GM04503 (cell line): ENCODE data around the gene HSPA8.
A peak's percentile ranks its signal among the peaks of the same experiment; 100 is the strongest.
"Not testable (repeated sequence)": the region's sequence is repeated elsewhere in the genome, so short reads cannot be mapped to it uniquely, and the experiment has no call there.

Experiments used
- DNase-seq: peaks from one replicate; pipeline ENCODE4 v3.0.0-alpha.2; 2012; ENCODE audit warnings: low read depth

The HSPA8 gene

GRCh38 chr11:123072332-123072761 is 10.4 kb upstream of the HSPA8 start:
- no peak for DNase-seq

- no peak for DNase-seq
Observed at GRCh38 chr11:123069908-123070821, 8.2 kb upstream of the HSPA8 start.

GRCh38 chr11:123065621-123066020 is 3.7 kb upstream of the HSPA8 start:
- DNase-seq = no peak

DNA sequence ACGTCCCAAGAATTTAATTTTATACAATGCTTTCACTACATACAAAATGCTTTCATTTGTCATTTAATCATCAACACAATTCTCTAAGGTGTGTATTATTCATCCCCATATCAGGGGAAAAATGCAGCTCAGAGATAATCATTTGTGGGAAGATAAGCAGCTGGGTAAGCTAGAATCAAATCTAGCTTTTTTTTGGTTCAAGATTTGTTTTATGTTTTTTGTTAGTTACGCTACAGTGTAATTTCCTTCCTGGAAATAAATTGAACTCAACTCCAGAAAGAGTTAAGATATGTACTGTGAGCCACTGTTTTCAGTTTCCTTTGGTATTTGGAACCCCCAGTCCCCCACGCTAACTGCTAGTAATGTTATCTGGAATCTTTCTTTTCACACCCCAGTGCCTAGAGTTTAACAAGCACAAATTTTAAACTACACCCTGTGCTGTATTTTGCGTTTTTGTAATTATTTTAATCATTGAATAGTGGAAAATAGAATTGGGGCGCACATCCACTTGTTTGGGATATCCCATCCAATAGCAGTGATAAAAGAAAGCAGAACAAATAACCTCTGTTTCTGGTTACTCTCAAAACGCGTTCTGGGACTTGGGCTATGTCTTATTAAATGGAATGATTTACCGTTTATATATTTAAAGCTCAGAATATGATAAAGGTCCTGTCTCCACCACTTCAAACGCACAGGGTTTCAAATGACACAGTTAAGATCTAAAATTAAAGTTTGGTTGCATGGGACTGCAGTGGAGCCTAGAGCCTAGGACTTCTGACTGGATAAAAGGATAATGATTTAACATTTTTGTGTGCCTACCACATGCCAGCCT is 2.1 kb upstream of the HSPA8 start:
- no peak for DNase-seq

- peak; percentile 27 for DNase-seq
Observed at GRCh38 chr11:123062892-123063825, 1.2 kb upstream of the HSPA8 start.

DNA sequence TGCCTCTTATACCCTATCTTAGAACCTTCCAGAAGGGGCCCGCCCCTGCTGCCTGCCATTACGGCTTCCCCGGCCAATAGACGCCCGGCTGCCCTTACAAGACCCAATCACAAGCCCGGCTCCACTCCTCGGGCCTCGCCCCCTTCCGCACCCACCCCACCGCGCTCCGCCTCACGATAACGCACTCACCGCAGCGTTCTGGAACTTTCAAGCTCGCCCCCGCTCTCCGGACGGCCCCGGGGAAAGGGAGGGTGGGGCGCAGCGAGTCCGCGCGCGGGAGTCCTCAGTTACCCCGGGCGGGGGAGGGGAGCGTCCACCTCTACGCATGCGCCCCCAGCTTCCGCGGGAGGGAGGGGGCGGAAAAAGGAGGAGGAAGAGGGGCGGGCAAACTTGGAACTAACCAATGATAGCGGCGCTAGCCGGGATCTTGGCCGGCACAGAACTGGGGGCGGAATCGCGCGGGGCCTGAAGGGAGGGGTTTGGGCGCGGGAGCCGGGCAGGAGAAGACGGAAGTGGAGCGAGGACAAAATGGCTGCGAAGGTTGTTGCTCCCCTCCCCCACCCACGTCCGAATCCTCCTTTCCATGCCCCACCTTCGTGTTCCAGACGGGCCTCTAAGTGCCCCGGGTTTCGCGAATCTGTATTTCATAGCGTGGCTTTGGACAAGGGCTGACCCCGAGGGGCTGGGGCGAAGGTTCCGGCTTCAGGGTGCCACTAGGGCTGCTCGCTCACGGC is 389 bp upstream of the HSPA8 start:
- DNase-seq = peak; percentile 96

- no peak for DNase-seq
Observed at GRCh38 chr11:123060277-123061000, 1.5 kb downstream of the HSPA8 start.

- DNase-seq = not testable (repeated sequence)
Observed at GRCh38 chr11:123059041-123059920, 2.7 kb downstream of the HSPA8 start.

DNA sequence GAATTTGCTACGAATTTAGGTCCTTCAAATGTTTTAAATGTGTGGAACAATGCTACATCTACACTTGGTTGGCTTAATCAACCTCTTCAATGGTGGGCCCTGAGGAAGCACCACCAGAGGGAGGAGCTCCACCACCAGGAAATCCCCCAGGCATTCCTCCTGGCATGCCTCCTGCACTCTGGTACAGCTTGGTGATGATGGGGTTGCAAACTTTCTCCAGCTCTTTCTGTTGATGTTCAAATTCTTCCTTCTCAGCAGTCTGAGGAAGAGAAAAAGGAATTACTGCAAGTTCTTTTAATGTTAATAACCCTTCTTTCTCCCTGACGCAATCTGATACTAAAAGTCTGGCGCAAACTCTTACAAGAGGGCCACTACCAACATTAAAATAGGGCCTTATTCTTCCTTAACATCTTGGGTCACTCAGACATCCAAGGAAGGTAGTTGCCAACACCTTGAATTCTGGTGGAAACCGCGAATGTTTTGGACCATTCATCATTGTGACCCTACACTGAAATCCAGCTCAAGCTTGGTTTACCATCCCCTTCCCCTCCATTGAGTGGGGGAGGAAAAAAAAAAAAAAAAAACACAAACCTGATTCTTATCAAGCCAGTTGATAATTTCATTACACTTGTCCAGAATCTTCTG is 4.2 kb downstream of the HSPA8 start:
- DNase-seq = no peak

DNA sequence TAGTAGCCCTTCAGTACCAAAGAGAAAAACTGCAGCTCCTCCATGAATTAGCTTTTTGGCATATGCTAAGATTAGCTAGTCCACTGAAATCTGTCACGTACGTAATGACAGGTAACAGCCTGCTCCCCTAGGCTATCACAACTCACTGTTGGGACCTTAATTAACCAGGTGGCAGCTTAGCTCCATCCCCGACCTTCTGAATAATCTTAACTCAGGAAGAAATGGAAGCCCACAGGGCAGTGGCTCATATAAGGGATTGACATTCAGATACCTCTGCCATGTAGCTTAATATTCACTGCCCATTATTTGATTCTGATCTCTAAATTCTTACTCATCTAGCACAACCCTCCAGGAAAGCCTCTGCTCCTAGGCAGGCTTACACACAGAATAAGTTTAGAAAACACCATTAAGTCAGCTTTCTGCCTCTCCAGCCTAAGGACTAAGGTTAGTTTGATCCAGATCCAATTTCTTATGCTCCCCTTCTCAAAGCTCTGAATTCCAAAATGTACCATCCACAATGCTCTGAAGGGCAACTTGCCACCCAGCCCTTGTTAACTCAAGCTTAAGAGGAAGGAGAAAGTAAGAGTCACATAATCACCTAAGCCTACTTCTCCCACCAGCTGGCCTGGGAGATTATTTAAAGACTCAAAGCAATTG is 5.0 kb downstream of the HSPA8 start:
- DNase-seq = no peak

DNA sequence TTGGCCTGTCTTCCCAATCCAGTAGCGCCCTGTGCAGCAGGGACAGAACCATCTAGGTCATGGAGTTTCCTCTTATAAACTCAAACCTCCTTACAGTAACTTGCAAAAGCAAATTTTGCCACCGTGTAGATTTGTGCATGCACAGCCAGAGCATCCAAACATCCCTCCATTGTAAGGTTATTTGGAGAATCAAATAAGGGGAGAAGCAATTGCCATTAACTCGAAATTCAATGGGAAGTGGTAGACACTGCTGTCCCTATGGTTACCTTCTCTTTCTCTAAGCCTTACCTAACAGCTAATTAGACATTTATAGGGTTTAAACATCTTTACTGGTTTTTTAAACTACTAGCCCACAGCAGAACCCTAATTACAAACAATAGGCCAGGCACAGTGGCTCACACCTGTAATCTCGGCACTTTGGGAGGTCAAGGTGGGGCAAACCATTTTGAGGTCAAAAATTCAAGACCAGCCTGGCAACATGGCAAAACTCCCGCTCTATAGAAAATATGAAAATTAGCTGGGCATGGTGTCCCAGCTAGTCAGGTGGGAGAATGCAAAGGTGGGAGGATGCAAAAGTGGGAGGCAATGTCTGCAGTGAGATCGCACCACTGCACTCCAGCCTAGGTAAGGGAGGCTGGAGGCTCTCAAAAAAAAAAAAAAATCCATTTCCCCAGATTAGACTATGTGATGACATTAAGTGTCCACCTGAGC is 6.6 kb downstream of the HSPA8 start:
- DNase-seq = no peak

DNA sequence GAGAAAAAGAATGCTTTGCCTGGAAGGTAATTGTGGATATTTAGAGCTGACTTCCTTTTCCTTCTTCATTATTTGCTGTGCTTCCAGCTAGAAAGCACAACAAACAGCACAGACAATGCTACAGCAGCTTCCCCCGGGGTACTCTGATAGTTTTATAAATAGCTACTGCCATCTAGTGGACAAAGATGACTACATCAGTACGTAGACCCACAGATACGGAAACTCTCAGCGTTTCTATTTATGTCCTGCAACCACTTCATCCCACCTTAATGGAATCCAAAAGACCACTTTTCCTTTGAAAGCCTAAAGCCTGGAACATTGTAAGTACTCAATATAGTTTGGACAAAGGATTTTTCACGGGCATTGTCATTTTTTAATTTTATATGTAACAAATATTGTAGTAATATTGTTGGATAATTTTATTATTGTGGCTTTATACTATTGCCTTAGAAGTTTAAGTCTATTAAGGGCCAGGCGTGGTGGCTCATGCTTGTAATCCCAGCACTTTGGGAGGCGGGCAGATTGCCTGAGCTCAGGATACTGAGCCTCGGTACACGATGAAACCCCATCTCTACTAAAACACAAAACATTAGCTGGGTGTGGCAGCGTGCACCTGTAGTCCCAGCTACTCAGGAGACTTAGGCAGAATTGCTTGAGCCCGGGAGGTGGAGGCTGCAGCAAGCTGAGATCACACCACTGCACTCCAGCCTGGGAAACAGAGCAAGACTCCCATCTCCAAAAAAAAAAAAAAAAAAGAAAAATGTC is 7.5 kb downstream of the HSPA8 start:
- peak; percentile 21 for DNase-seq

DNA sequence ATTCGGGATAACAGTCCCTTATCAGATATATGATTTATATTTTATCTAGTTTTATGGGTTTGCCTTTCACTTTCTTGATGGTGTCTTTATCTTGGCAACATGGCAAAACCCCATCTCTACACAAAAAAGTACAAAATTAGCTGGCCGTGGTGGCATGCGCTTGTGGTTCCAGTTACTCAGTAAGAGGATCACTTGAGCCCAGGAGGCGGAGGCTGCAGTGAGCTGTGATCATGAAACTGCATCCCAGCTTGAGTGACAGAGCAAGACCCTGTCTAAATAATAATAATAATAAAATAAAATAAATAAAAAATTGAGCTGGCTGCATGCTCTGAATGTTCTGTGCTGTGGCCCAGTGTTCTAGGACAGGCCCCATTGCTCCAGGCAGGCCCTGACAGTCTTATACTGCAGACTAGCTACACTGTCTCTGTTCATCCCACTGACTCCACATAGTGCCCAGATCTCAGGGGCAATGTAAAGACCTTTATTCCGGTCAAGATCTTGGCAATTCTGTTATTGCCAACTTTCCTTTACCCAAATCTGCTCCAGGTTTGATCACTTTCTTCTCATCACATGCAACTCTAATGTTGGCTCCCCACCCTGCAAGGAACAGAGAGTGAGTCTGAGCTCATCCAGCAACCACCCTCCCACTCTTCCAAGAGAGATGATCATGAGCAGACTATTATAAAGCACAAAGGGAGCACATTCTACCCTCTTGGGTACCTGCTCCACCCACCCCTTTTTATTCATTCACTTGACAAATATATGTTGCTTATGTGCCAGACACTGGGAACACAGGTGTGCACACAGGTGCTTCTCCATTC is 8.8 kb downstream of the HSPA8 start:
- no peak for DNase-seq

DNA sequence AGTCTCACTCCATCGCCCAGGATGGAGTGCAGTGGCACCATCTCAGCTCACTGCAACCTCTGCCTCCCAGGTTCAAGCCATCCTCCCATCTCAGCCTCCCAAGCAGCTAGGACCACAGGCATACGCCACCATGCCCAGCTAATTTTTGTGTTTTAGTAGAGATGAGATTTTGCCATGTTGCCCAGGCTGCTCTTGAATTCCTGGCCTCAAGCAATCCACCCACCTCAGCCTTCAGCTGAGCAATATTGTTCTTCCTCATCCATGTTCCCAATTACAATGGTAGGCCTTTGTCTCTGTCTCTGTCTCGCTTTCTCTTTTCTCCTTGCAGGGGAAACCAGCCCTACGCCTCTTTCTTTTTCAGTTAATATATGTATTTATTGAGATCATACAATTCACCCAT is 10.3 kb downstream of the HSPA8 start:
- no peak for DNase-seq

DNA sequence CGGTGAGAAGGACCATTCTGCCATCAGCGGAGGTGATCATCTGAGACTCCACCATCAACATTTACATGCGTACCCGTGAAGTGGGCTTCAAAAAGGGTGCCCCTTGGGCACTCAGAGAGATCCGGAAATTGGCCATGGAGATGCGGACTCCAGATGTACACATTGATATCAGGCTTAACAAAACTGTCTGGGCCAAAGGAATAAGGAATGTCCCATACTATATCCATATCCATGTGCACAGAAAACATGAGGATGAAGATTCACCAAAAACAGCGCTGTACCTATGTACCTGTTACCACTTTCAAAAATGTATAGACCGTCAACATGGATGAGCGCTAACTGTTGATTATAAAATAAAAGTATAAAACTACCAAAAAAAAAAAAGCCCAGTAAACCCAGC is 10.8 kb downstream of the HSPA8 start:
- DNase-seq = no peak

DNA sequence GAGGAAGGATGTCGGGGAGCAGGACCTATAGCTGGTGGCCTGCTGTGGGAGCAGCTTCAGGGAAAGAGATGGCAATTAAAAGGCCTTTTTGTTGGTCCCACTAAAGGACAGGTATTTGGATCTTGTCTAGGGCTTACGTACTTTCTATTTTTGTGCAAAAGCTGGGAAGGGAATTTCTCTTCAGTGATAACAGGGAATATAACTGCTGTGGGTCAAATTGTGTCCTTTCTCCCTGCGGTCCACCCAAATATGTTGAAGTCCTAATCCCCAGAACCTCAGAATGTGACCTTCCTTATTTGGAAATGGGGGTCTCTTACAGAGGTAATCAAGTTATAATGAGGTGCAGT is 14.0 kb downstream of the HSPA8 start:
- no peak for DNase-seq
